HG02973 (cell line): ENCODE data around the gene HTR5A.
"Not testable (repeated sequence)": the region's sequence is repeated elsewhere in the genome, so short reads cannot be mapped to it uniquely, and the experiment has no call there.

Experiments used
- ATAC-seq: cut with Tn5 transposase; IDR thresholded peaks from one replicate; pipeline ENCODE4 v1.9.1; 2021; ENCODE audit warnings: moderate library complexity; ENCODE audit not compliant: unreplicated experiment

The HTR5A gene

DNA sequence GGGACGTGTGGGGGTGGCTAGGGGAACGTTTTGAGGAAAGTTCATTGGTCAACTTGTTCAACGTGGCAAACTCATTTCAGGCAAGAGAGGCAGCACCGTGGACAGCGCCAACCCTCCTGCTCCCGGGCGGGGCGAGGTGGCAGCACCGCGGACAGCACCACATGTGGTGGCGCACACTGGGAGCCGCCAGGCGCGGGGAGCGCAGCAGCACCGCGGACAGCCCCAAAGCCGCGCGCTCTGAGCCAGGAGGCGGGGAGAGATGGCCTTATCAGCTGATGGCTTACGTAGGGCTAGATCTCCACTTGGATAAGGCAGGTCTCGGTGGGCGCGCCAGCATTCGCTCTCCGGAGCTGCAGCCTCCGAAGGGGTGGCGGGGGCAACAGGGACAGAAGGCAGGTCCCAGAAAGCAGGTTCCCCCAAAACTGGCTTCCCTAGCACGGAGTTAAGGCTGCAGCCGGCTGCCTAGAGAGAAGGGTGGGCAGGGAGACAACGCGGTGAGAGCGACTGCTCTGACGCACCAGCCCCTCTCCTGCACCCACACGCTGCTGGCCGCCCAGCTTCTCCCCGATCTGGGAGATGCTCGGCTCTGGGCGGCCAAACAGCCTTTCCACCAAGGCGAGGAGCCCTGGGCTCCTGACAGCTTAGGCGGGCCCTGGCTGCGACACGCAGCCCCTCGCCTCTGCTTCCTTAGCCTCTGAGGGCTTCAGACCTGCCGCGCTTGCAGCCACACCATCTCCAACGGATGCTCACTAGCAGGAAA lies at the start of gene HTR5A:
TSS of gene HTR5A (plus strand) at position 333 of the 760 bp plus-strand sequence. CDS start 576 bp downstream, outside the sequence.
- peak; percentile 98 for ATAC-seq

DNA sequence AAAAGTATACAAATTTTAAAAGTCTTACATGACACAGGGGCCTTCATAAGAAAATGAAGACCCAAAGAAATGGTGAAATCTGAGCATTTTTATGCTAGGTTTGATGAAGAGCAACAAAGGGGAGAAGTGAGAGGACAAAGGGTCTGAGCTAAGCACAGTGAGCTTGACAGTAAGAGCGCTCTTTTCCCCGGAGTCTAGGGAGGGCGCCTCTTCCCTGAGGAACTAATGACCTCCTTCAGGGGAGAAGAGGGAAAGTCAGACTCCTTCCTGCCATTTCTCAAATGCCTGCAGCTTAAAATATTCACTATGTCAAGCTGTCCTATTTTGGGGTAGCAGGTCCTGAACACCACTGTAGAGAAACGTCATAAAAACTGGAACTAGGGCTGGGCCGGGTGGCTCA lies 49.1 kb upstream of the HTR5A start:
- ATAC-seq, result no peak

DNA sequence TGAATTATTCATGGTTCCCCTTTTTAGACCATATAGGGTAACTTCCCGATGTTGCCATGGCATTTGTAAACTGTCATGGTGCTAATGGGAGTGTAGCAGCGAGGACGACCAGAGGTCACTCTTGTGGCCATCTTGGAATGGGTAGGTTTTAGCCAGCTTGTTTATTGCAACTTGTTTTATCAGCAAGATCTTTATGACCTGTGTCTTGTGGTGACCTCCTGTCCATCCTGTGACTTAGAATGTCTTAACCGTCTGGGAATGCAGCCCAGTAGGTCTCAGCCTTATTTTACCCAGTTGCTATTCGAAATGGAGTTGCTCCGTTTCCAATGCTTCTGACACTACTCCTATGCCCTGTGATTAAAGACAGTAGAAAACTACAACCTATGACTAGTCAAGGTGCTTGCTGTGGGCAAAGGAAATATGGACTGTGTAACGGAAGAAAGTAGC lies 48.4 kb upstream of the HTR5A start:
- ATAC-seq, result no peak

DNA sequence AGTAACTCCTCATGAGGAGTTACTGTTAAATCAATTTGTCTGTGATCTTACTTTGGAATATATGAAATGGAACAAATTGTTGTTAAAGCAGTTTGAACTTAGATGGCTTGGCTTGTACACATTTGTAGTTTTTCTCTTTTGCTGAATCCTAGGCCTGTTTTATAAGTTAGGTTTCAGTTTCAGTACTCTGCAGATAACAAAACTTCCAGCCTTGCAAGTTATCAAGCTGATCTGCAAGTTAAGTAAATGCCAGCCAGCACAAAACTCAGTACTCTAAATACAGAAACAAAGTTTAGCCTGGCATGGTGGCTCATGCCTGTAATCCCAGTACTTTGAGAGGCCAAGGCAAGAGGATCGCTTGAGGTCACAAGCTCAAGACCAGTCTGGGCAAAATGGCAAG lies 42.2 kb upstream of the HTR5A start:
- no peak for ATAC-seq

DNA sequence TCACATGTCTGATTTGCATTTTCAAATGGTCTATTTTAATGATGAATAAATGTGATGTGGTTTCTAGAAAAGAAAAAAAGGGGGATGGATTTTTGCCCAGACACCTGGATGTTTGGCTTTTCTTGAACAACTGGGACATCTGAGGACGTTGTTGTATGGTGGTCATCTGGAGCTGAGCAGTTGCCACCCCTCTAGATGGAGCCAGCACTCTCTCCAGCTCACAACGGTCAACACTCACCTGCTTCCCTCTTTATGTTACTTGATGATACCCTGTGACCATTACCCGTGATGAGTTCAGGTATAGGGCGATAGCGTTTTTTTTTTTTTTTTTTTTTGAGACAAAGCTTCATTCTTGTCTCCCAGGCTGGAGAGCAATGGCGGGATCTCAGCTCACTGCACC lies 37.1 kb upstream of the HTR5A start:
- ATAC-seq, result no peak

DNA sequence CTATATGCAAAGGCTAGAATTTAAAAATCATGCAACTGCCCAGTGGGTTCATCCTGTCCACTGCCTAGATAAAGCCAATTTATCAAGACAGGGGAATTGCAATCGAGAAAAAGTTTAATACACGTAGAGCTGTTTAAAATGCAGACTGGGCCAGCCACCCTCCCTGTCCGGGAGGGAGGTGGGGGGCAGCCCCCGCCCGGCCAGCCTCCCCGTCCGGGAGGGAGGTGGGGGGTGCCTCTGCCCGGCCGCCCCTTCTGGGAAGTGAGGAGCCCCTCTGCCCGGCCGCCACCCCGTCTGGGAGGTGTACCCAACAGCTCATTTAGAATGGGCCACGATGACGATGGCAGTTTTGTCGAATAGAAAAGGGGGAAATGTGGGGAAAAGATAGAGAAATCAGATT lies 35.6 kb upstream of the HTR5A start:
- ATAC-seq, result not testable (repeated sequence)

DNA sequence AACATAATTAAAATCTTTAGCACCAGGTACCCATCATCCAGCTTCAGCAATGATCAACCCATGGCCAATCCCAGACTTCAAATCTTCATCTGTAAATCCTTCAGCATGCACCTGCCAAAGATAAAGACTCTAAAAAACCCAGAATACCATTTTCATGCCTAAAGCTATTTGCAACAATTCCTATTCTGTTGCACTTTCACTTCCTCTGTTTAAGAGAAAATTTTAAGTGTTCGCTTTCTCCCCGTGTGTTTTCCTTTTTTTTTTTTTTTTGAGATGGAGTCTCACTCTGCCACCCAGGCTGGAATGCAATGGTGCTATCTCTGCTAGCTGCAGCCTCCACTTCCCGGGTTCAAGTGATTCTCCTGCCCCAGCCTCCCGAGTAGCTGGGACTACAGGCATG lies 31.8 kb upstream of the HTR5A start:
- ATAC-seq, result no peak

DNA sequence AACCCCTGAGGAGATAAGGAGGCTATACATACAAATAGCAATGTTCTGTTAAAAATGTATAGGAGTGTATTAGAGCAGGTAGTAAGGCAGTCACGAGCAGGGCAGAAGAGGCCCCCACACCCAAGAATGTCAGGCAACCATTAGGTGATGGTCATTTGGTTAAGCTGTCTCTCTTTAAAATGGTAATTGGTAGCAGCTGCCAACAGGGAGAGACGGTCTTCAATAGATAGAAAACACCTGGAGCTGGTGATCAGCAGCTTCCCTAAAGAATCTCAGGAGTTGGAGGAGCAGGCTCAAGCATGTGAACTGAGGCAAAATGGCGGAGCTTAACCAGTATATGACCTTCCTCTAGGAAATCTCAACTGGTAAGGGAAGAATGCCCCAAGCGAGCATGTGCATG lies 26.4 kb upstream of the HTR5A start:
- ATAC-seq, result no peak

DNA sequence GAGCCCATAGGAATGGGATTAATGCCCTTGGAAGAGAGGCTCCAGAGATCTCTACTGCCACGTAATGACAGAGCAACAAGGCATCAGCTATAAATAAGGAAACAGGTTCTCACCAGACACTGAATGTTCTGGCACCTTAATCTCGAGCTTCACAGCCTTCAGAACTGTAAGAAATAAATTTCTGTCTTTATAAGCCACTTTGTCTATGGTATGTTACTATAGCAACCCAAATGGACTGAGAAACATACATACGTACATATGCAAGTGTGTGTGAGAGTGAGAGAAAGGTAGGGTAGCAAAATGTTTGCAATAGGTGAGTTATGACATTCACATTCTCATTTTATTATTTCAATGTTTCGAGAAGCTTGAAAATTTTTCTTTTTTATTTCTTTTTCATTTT lies 22.1 kb upstream of the HTR5A start:
- no peak for ATAC-seq

DNA sequence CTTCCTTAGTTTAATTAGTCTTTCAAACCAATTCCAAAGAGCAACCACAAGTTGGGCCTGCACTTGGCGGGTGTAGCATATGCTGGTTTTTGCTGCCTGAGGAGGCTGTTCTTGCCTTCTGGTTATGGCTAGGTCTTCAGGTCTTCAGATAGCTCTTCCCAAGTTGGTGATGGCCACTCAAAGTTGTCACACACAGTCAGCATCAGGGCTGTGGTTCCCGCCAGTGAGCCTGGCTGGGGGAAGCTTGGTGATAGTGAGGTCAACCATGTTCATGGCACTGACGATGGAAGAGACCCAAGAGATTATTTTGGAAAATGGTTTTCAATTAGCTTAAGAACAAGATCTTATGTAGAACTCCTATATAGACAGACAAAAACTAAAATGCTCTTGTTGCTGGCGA lies 18.8 kb upstream of the HTR5A start:
- ATAC-seq, result no peak

DNA sequence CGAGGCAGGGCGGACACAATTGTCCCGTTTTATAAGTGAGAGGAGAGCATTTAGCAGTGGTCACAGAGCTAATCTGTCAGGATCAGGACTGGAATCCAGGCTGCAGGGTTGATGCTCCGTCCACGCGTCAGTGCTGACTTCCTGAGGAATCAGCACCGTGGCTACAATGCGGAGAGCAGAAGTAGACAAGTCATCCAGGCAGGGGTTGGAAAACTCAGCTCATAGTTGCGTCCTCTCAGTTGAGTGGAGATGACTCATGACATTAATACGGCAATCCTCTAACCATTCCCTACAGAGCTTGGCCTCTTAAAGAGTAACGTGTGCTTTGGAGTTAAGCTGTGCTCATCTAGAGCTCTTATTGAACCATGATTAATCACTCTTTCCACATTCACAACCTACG lies 17.1 kb upstream of the HTR5A start:
- ATAC-seq, result no peak

DNA sequence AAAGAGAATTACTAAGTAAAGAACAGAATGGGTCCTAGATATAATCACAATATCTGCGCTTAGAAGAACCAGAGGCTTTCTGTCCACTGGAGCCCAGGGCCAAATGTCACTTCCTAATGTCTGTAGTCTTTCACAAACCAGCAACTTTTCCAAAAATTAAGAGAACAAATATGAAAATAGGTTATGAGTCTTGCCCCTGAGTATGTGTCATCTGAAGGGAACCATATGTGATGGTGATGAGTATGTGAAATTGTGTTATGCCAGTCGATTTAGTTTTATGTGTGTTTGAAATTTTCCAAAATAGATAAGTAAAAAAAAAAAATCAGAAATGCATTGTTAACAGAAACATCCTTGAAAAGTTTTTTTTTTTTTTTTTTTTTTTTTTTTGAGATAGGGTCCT lies 15.4 kb upstream of the HTR5A start:
- ATAC-seq, result no peak

DNA sequence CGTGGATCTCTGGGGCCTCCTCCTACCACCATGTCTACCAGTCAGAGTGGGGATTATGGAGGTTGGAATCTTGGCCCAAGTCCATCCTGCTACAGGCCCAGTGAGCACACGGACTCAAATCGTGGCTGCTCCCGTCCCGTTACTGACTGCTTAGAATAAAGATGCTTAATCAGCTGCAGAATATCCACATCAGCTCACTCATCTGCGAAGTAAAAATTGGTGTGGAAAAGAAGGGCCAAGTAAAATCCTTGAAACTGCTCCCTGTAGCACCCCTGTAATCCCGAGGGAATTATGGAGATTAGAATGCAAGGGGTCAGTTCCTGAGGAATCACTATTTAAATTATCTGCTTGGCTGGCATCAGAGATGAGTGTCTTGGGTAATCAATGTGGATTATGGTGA lies 13.0 kb upstream of the HTR5A start:
- no peak for ATAC-seq

DNA sequence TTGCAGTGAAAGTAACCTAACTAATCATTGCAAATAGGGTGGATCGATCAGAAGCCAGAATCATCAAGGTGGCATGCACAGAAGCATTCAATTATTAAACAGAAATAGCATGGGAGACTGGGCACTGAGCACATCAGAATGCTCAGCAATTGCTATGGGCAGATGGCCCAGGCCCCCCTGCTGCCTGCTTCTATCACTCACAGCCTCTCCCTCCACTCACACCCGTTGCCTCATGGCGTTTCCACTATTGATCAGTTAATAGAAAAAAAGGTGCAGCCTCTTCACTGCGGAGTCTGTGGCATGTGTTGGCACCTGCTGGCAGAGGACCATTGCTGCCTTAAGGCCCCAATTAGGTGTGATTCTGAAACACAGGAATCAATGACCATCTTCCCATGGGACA lies 11.2 kb upstream of the HTR5A start:
- no peak for ATAC-seq

DNA sequence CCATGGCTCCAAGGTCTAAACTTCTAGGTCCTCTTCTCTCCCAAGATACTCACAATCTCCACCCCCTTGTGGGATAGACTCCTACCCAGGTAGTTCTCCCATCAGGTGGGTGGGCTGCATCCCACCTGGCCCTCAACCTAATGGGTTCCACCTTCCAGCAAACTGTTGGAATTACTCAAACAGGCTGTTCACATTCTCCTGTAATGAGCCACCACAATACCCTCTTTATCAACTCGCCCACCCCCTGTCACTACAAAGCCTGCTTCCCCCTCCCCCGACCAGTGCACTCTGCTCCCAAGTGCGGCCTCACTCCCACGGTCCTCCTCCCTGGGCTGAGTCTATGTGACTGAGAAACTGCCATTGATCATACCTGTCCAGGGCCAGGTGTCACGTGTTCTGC lies 10.4 kb upstream of the HTR5A start:
- no peak for ATAC-seq

DNA sequence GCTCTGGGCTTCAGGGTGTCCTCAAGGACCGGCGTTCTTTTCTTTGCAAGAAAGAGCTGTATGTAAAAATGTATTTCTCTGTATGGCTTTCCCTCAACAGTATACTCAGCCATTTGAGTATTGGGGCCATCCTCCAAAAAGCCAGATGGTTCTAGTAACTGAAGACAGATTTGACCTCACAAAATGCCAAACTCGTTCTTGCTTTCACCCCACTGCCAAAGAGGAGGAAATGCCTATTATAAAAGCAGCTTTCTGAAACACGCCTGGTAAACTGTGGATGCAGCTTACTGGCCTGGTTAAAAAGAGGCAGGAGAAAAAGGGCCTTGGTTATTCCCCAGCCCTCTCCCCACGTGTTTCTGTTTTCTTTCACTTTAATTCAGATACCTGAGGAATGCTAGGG lies 7.7 kb upstream of the HTR5A start:
- ATAC-seq, result no peak

DNA sequence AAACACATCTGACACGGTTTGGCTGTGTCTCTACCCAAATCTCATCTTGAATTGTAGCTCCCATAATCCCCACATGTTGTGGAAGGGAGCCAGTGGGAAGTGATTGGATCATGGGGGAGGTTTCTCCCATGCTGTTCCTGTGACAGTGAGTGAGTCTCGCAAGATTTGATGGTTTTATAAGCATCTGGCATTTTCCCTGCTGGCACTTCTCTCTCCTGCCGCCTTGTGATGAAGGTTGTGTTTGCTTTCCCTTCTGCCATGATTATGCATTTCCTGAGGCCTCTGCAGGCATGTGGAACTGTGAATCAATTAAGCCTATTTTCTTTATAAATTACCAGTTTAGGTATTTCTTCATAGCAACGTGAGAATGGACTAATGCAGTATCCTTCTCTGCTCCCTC lies 5.9 kb upstream of the HTR5A start:
- no peak for ATAC-seq

DNA sequence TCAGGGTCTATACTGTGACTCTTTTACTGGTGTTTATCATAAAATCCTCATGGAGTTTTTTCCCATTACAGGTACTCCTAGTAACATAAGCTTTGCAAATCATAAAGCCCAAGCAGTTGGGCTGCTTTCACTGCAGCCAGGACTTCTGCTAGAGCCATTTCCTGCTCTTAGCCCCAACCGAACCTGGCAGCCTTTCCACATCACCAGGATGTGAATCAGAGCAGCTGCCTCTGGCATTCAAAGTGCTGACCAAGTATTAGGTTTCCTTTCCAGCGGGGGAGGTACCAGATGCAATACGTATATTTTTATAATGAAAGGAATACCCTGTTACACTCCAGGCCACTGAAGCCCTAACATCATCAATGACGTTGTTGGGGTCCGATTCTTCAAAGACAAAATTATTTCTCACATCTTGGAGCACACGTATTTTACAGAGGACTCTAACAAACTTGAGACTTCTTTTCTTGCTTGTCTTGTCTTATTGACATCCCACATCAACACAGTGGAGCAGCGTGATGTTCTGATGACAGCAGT lies 3.6 kb upstream of the HTR5A start:
- no peak for ATAC-seq

DNA sequence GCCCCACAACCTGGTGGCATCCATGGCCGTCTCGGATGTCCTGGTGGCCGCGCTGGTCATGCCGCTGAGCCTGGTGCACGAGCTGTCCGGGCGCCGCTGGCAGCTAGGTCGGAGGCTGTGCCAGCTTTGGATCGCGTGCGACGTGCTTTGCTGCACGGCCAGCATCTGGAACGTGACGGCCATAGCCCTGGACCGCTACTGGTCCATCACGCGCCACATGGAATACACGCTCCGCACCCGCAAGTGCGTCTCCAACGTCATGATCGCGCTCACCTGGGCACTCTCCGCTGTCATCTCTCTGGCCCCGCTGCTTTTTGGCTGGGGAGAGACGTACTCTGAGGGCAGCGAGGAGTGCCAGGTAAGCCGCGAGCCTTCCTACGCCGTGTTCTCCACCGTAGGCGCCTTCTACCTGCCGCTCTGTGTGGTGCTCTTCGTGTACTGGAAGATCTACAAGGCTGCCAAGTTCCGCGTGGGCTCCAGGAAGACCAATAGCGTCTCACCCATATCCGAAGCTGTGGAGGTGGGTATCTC lies 1.1 kb downstream of the HTR5A start:
- ATAC-seq, result no peak

DNA sequence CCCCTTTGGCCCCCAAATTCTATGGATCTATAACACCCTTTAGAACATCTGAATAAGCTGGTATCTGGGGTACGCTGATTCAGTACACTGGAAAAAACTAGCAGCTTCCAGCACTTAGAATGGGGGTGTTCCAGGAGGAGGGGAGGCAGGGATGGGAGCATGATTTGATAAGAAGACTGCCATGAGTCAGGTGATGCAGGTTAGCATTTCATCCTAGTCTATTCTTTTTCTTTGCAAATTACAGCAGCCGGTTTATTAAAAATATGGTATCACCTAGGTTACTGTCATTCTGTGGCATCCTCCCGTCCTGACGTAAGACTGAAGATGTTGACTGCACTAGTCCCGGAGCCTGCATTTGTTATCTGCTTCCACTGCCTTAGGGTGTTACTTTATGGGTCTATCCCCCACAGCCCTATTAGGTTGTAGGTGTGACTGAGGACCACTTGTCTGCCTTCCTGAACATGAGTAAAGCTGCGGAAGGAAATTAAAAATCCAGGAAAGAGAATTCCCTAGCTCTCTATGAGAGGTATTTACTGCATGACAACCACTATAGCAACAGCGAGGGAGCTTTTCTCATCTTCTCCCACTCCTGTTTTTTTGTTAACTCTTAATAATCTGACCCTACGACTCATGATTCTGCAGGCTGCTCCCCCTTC lies 1.9 kb downstream of the HTR5A start:
- ATAC-seq, result no peak

DNA sequence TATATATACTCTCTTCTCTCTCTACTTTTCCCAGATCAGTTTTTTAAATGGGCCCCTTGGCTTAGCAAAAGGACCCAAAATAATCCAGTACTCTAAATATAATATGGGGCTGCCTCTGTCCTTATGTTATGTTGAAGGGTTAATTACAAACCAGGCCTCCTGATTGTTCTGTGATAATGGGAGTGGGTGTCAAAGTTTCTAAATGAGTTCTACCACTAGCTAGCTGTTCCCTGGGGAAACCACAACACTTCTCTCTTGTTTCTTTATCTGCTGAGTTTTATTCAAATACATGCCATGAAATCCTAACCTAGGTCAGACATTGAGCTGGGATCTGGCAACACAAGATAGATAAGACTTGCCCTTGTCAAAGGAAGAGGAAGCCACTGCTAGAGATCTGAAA lies 3.8 kb downstream of the HTR5A start:
- ATAC-seq, result no peak

DNA sequence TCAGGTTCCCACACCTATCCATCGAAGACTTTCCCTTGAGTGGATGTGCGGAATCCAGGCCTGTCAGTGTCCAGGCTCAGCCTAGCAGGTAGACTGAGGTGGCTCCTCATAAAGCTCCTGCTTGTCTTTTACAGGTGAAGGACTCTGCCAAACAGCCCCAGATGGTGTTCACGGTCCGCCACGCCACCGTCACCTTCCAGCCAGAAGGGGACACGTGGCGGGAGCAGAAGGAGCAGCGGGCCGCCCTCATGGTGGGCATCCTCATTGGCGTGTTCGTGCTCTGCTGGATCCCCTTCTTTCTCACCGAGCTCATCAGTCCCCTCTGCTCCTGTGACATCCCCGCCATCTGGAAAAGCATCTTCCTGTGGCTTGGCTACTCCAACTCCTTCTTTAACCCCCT lies 13.9 kb downstream of the HTR5A start:
- no peak for ATAC-seq
